ENCODE measurements around the gene FBXL4.

GRCh38 chr6:98847416-98847778 is 100.3 kb downstream of the FBXL4 start:
- TF ChIP-seq CBX5 (IDR thresholded peaks at IDR 0.05; ENCODE audit: low read depth, low read length): no peak
- no peak for TF ChIP-seq POLR2AphosphoS5 (IDR thresholded peaks at IDR 0.05; ENCODE audit: low read depth, low read length)
- TF ChIP-seq POLR2A (IDR thresholded peaks at IDR 0.05; ENCODE audit: control extremely low read depth in 1 of 2, low read depth in 2 of 2, low read length in 2 of 2): no peak
- TF ChIP-seq TCF12 (IDR thresholded peaks at IDR 0.05; ENCODE audit: low read depth, low read length): no peak
- TF ChIP-seq BACH1 (IDR thresholded peaks at IDR 0.05; ENCODE audit: low read length): no peak
- no peak for TF ChIP-seq USF2 (IDR thresholded peaks at IDR 0.05; ENCODE audit: low read length)
- no peak for TF ChIP-seq EP300 (IDR thresholded peaks at IDR 0.05; ENCODE audit: borderline replicate concordance in 1 of 2, low read depth in 2 of 2, low read length in 2 of 2)
- TF ChIP-seq CBX8 (IDR thresholded peaks at IDR 0.05; ENCODE audit: borderline replicate concordance, low read depth, low read length): no peak

All from H1 (cell line).